Ishikawa (cell line): ENCODE measurements around the gene SLAIN2.

Source experiments
- MAX ChIP-seq: IDR thresholded peaks from 2 replicates; pipeline ENCODE4 v1.6.1; 2012
- REST ChIP-seq: IDR thresholded peaks from 2 replicates; pipeline ENCODE4 v1.6.1; 2012; ENCODE audit warnings: low read depth, mild to moderate bottlenecking
- TAF1 ChIP-seq: IDR thresholded peaks from 2 replicates; pipeline ENCODE4 v1.6.1; 2012; ENCODE audit warnings: low read depth, mild to moderate bottlenecking
- YY1 ChIP-seq: IDR thresholded peaks from 2 replicates; pipeline ENCODE4 v1.6.1; 2012; ENCODE audit warnings: low read depth

- TF ChIP-seq MAX (no peak), REST (no peak), TAF1 (no peak), YY1 (no peak)
These were observed 17.0 kb upstream of the SLAIN2 start for GRCh38 chr4:48324281-48324680.
